H1 (cell line): ENCODE results near the gene RELCH. TPM values are rescaled to one million over a fixed set of nuclear protein-coding genes. Genes with fewer than 3 reads are reported as not detected.

Experiments
- CTCF ChIA-PET: fragments of 300-600 bp; sonication (Branson Sonifier 250); formaldehyde crosslinking; loops from one replicate; lab custom pipeline; 2021; ENCODE audit not compliant: partially characterized antibody; lab: Charles Lee
- POLR2A ChIA-PET: fragments of 300-600 bp; sonication (Branson Sonifier 250); formaldehyde crosslinking; loops from one replicate; lab custom pipeline; 2021; ENCODE audit warnings: inconsistent platforms; ENCODE audit not compliant: partially characterized antibody; lab: Charles Lee
- DNase-seq, 2 experiments: peaks; one replicate each; pipeline versions ENCODE4 v3.0.0 to v3.0.0-alpha.2; 2010 to 2022; ENCODE audit warnings: low spot score in 2 of 2, low read depth in 1 of 2, mixed read lengths in 1 of 2
- FAIRE-seq: peaks from 2 replicates; lab custom pipeline; 2011; peaks lifted over from hg19 to GRCh38; lab: Jason Lieb, UNC
- H2AFZ ChIP-seq: 2 replicates; pipeline ENCODE4 v1.8.1; 2012; ENCODE audit warnings: low read length, inconsistent platforms
- H2AK5ac ChIP-seq: 2 replicates; pipeline ENCODE4 v1.6.1; 2013; ENCODE audit warnings: low read depth, low read length
- H2BK120ac ChIP-seq: replicated peaks from 2 replicates; pipeline ENCODE3; 2013; ENCODE audit warnings: low read depth, low read length, inconsistent platforms
- H2BK12ac ChIP-seq: 2 replicates; pipeline ENCODE4 v1.6.1; 2013; ENCODE audit warnings: low read depth, low read length
- H2BK15ac ChIP-seq: 2 replicates; pipeline ENCODE4 v1.6.1; 2013; ENCODE audit warnings: low read length
- H2BK20ac ChIP-seq: 2 replicates; pipeline ENCODE4 v1.6.1; 2013; ENCODE audit warnings: low read length
- H2BK5ac ChIP-seq: 2 replicates; pipeline ENCODE4 v1.6.1; 2013; ENCODE audit warnings: low read depth, low read length
- H3K14ac ChIP-seq: 2 replicates; pipeline ENCODE4 v1.6.1; 2013; ENCODE audit warnings: inconsistent platforms; ENCODE audit not compliant: insufficient read length
- H3K18ac ChIP-seq: 2 replicates; pipeline ENCODE4 v1.6.1; 2013; ENCODE audit warnings: low read length; ENCODE audit errors: extremely low read depth
- H3K23ac ChIP-seq: 2 replicates; pipeline ENCODE4 v1.6.1; 2013; ENCODE audit warnings: inconsistent platforms; ENCODE audit not compliant: insufficient read length
- H3K23me2 ChIP-seq: 2 replicates; pipeline ENCODE4 v1.6.1; 2013; ENCODE audit warnings: low read depth, low read length
- H3K27ac ChIP-seq: 2 replicates; pipeline ENCODE4 v1.6.1; 2011; ENCODE audit warnings: low read depth, low read length, inconsistent platforms
- H3K27me3 ChIP-seq, 4 experiments: replicated peaks in 1 of 4; 1 replicate in 1 of 4; 2 replicates in 3 of 4; pipeline versions ENCODE4 v1.6.1 to v1.8.1; 2011 to 2013; ENCODE audit warnings: low read length in 3 of 4, mild to moderate bottlenecking in 3 of 4, inconsistent platforms in 2 of 4, mixed read lengths in 2 of 4, moderate library complexity in 1 of 4; ENCODE audit not compliant: control insufficient read depth in 3 of 4, insufficient read depth in 3 of 4; ENCODE audit errors: extremely low read depth in 1 of 4
- H3K36me3 ChIP-seq, 4 experiments: 2 replicates each; pipeline versions ENCODE4 v1.6.1 to v1.8.1; 2011 to 2013; ENCODE audit warnings: mild to moderate bottlenecking in 4 of 4, low read length in 3 of 4, moderate library complexity in 2 of 4, control low read depth in 1 of 4, inconsistent platforms in 1 of 4; ENCODE audit not compliant: insufficient read depth in 4 of 4, control insufficient read depth in 2 of 4
- H3K4ac ChIP-seq: replicated peaks from 2 replicates; pipeline ENCODE3; 2013; ENCODE audit warnings: low read length, low read depth, mixed read lengths, inconsistent platforms; ENCODE audit not compliant: insufficient read length
- H3K4me1 ChIP-seq, 4 experiments: replicated peaks in 1 of 4; 1 replicate in 1 of 4; 2 replicates in 3 of 4; pipeline versions ENCODE4 v1.6.1 to v1.8.1; 2011 to 2013; ENCODE audit warnings: low read length in 3 of 4, inconsistent platforms in 2 of 4, mixed read lengths in 1 of 4; ENCODE audit not compliant: insufficient read depth in 4 of 4, control insufficient read depth in 3 of 4
- H3K4me2 ChIP-seq, 2 experiments: 2 replicates each; pipeline versions ENCODE4 v1.6.1 to v1.8.1; 2011 to 2013; ENCODE audit warnings: low read depth in 2 of 2, low read length in 2 of 2, control low read depth in 1 of 2, inconsistent platforms in 1 of 2, mild to moderate bottlenecking in 1 of 2; ENCODE audit not compliant: insufficient read depth in 1 of 2
- H3K4me3 ChIP-seq, 4 experiments: fragments of 200-600, 300-600 bp in 1 of 4; sonication (generic), shearing (Covaris generic), sonication (Bioruptor Twin) in 1 of 4; 2 replicates each; pipeline versions ENCODE4 v1.5.1 to v1.8.1; 2011 to 2016; ENCODE audit warnings: low read length in 4 of 4, low read depth in 3 of 4, control low read depth in 2 of 4, inconsistent platforms in 2 of 4, mild to moderate bottlenecking in 2 of 4, mixed read lengths in 1 of 4, moderate library complexity in 1 of 4; ENCODE audit not compliant: insufficient read depth in 2 of 4; ENCODE audit errors: extremely low read depth in 1 of 4
- H3K56ac ChIP-seq: replicated peaks from 2 replicates; pipeline ENCODE3; 2013; ENCODE audit warnings: low read depth, mild to moderate bottlenecking, mixed read lengths, low read length, inconsistent platforms; ENCODE audit not compliant: insufficient read length
- H3K79me1 ChIP-seq: 2 replicates; pipeline ENCODE4 v1.6.1; 2013; ENCODE audit warnings: low read depth, low read length, control low read depth
- H3K79me2 ChIP-seq, 2 experiments: 2 replicates each; pipeline versions ENCODE4 v1.6.1 to v1.8.1; 2012 to 2013; ENCODE audit warnings: low read length in 2 of 2, mild to moderate bottlenecking in 2 of 2, inconsistent platforms in 1 of 2; ENCODE audit not compliant: insufficient read depth in 2 of 2, control insufficient read depth in 1 of 2
- H3K9ac ChIP-seq, 4 experiments: replicated peaks in 1 of 4; 1 replicate in 1 of 4; 2 replicates in 3 of 4; pipeline versions ENCODE4 v1.6.1 to v1.8.1; 2011 to 2013; ENCODE audit warnings: low read depth in 3 of 4, low read length in 3 of 4, control low read depth in 2 of 4, mild to moderate bottlenecking in 2 of 4, moderate library complexity in 2 of 4, inconsistent platforms in 1 of 4; ENCODE audit errors: extremely low read depth in 1 of 4
- H3K9me3 ChIP-seq, 2 experiments: 2 replicates each; pipeline versions ENCODE4 v1.6.1 to v1.8.1; 2012 to 2013; ENCODE audit warnings: mild to moderate bottlenecking in 2 of 2, moderate library complexity in 2 of 2, control low read depth in 1 of 2, inconsistent platforms in 1 of 2, low read depth in 1 of 2, low read length in 1 of 2, mixed read lengths in 1 of 2; ENCODE audit not compliant: insufficient read depth in 2 of 2
- H4K20me1 ChIP-seq, 2 experiments: replicated peaks in 1 of 2; 2 replicates each; pipeline versions ENCODE3 to v1.8.1; 2011 to 2013; ENCODE audit warnings: inconsistent platforms in 2 of 2, low read length in 2 of 2, mild to moderate bottlenecking in 1 of 2; ENCODE audit not compliant: insufficient read depth in 2 of 2, control insufficient read depth in 1 of 2
- H4K5ac ChIP-seq: 2 replicates; pipeline ENCODE4 v1.6.1; 2013; ENCODE audit warnings: low read length, low read depth, mixed read lengths, inconsistent platforms; ENCODE audit not compliant: insufficient read length
- H4K8ac ChIP-seq: 2 replicates; pipeline ENCODE4 v1.8.0; 2013; ENCODE audit warnings: mild to moderate bottlenecking, moderate library complexity, low read length, inconsistent platforms; ENCODE audit not compliant: insufficient read depth; ENCODE audit errors: extremely low read depth
- H4K91ac ChIP-seq: replicated peaks from 2 replicates; pipeline ENCODE3; 2013; ENCODE audit warnings: low read length, mixed read lengths, inconsistent platforms; ENCODE audit not compliant: insufficient read length
- GTF2F1 ChIP-seq: IDR thresholded peaks from 2 replicates; pipeline ENCODE4 v1.6.1; 2012; ENCODE audit warnings: low read depth, low read length, improper control_type of control experiment, borderline replicate concordance
- KDM4A ChIP-seq: IDR thresholded peaks from one replicate; pipeline ENCODE4 v1.7.1; 2012; ENCODE audit warnings: low read depth, mild to moderate bottlenecking, moderate library complexity, low read length, inconsistent platforms; ENCODE audit not compliant: severe bottlenecking
- RAD21 ChIP-seq, 2 experiments: IDR thresholded peaks in 1 of 2; conservative IDR thresholded peaks in 1 of 2; 2 replicates each; pipeline ENCODE4 v1.6.1; 2011; ENCODE audit warnings: low read depth in 2 of 2, low read length in 2 of 2, improper control_type of control experiment in 1 of 2, inconsistent platforms in 1 of 2, mild to moderate bottlenecking in 1 of 2, moderate library complexity in 1 of 2
- WGBS, 2 experiments: shearing (Covaris generic) in 1 of 2; methylation state at CpG; one replicate each; pipeline versions ENCODE4 v1.1.6 to v1.1.7; 2013 to 2015; ENCODE audit warnings: low lambda C conversion rate in 2 of 2, mixed read lengths in 2 of 2, inconsistent platforms in 1 of 2, low coverage in 1 of 2, missing lambda C conversion rate in 1 of 2; ENCODE audit not compliant: insufficient replicate concordance in 2 of 2, insufficient coverage in 1 of 2, insufficient read length in 1 of 2; ENCODE audit errors: extremely low coverage in 1 of 2, missing lambda C conversion rate in 1 of 2; 5-methylcytosine and 5-hydroxymethylcytosine counted together
- polyA plus RNA-seq, 7 experiments: library from polyadenylated mRNA; depleted of rRNA in 3 of 7; stranded (reverse) in 5 of 7; unstranded in 2 of 7; fragments of >200 nt in 5 of 7; fragments of 200-250 nt in 2 of 7; gene quantifications; 1 replicate in 5 of 7; 2 replicates in 1 of 7; 4 replicates in 1 of 7; pipeline versions ENCODE4 v1.2.1 to v1.2.3, GENCODE V29; 2011 to 2013; ENCODE audit warnings: missing spikeins in 2 of 7, mixed read lengths in 2 of 7
- total RNA-seq: library from RNA; stranded (reverse); fragmentation: NEBNext Ultra II Directional; extraction: Animal tissue kit (Norgen Biotek cat#: 25700); gene quantifications from 2 replicates; pipeline ENCODE4 v1.2.1, GENCODE V29; 2021
- TF ChIP-seq, protein P1 (sequence below), 3 experiments: IDR thresholded peaks; 1 replicate in 2 of 3; 2 replicates in 1 of 3; pipeline versions ENCODE4 v1.5.1 to v1.6.1; 2011; ENCODE audit warnings: low read length in 3 of 3, mild to moderate bottlenecking in 3 of 3, inconsistent platforms in 2 of 3, low read depth in 1 of 3, moderate library complexity in 1 of 3; ENCODE audit not compliant: insufficient read depth in 1 of 3; ENCODE audit errors: control extremely low read depth in 1 of 3

Gene RELCH
- total and polyA plus RNA-seq, 2 of the 8 experiments (the other 6 are each of a cell fraction or from before 2014, with no cell fraction given) = 7.3 to 26.9 TPM

DNA sequence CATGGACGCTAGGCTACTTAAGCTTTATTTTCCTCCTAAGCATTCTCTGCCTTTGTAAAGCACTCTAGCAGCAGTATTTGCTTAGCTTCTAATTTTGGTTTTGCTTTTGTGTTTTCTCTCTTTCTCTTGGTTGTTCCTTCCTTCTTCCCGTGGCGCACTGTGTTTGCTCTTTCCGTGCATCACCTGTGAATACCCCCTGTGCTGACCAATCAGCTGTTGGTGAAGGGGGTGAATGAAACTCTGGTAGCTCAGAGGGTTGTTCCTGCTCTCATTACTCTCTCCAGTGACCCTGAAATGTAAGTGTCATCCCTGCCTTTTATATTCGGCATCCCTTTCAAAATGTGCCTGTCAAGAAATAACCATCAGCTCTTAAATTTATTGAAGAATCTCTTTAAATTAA lies 92.5 kb downstream of the RELCH start:
- H4K20me1 ChIP-seq = peaks cover 0 to 3% of the 10 kb centered on the region in 2 experiments
- peaks cover 0 to 18% (median 5%) of the 10 kb centered on the region in 4 experiments; a peak in 4 of 8 replicates for H3K36me3 ChIP-seq
- H2BK15ac ChIP-seq = no peak overlapping the region
- no peak overlapping the region for H2BK12ac ChIP-seq
- ChIA-PET POLR2A (no interaction called here), CTCF (interaction anchor here (0.6 to 1.2 kb wide), 2 partner anchors 84 to 412 kb away, joined by 3 read pairs; no protein-coding TSS in a partner anchor)
- H3K14ac ChIP-seq = no peak overlapping the region
- no peak overlapping the region for H2BK20ac ChIP-seq
- no peak overlapping the region for H2AK5ac ChIP-seq
- H2BK5ac ChIP-seq = no peak overlapping the region
- H2AFZ ChIP-seq = no peak overlapping the region
- no peak overlapping the region for H4K8ac ChIP-seq
- H3K9ac ChIP-seq = no peak overlapping the region
- no peak overlapping the region for H3K23ac ChIP-seq
- H3K56ac ChIP-seq = no peak overlapping the region
- TF ChIP-seq, protein P1, sequence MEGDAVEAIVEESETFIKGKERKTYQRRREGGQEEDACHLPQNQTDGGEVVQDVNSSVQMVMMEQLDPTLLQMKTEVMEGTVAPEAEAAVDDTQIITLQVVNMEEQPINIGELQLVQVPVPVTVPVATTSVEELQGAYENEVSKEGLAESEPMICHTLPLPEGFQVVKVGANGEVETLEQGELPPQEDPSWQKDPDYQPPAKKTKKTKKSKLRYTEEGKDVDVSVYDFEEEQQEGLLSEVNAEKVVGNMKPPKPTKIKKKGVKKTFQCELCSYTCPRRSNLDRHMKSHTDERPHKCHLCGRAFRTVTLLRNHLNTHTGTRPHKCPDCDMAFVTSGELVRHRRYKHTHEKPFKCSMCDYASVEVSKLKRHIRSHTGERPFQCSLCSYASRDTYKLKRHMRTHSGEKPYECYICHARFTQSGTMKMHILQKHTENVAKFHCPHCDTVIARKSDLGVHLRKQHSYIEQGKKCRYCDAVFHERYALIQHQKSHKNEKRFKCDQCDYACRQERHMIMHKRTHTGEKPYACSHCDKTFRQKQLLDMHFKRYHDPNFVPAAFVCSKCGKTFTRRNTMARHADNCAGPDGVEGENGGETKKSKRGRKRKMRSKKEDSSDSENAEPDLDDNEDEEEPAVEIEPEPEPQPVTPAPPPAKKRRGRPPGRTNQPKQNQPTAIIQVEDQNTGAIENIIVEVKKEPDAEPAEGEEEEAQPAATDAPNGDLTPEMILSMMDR (IDR thresholded peaks at IDR 0.05; ENCODE audit: control extremely low read depth in 1 of 3, insufficient read depth in 1 of 3, low read depth in 1 of 3, low read length in 3 of 3) = no peak
- TF ChIP-seq KDM4A (no peak), RAD21 (IDR thresholded peaks at IDR 0.05 in 1 of 2, conservative IDR thresholded peaks at IDR 0.05 in 1 of 2; ENCODE audit: low read depth in 2 of 2, low read length in 2 of 2) (no peak), GTF2F1 (no peak)
- H3K4me2 ChIP-seq = no peak overlapping the region
- H3K18ac ChIP-seq = no peak overlapping the region
- DNase-seq (no peak), FAIRE-seq (no peak)
- no peaks in the 10 kb centered on the region for H3K9me3 ChIP-seq
- no peak overlapping the region for H4K91ac ChIP-seq
- H3K79me2 ChIP-seq = no peaks in the 10 kb centered on the region
- H3K79me1 ChIP-seq = no peaks in the 10 kb centered on the region
- H3K4me1 ChIP-seq = 0 out of 7 replicates have a peak, but pooled peaks cover 0 to 2% (median 0%) of the 10 kb centered on the region in 4 experiments
- H3K4ac ChIP-seq = no peak overlapping the region
- no peaks in the 10 kb centered on the region for H3K23me2 ChIP-seq
- no peak overlapping the region for H4K5ac ChIP-seq
- H3K4me3 ChIP-seq = no peak overlapping the region
- WGBS, 2 experiments = 66% methylated on average over 5 of the region's 5 CpGs; no CpG with 5 or more reads in 1 of the 2 experiments
- H2BK120ac ChIP-seq = no peak overlapping the region
- H3K27me3 ChIP-seq = no peaks in the 10 kb centered on the region
- H3K27ac ChIP-seq = no peak overlapping the region
